GM12878 (cell line): ENCODE data around the gene RBPMS2. TPM values are rescaled to one million over a fixed set of nuclear protein-coding genes. Genes with fewer than 3 reads are reported as not detected.

Experiments used
- ATAC-seq: fragments of 200-7000 bp; cut with Tn5 transposase; 3 replicates; pipeline ENCODE4 v1.9.1; 2020; ENCODE audit warnings: mild to moderate bottlenecking, moderate library complexity
- BruUV-seq: library from RNA; stranded (reverse); fragments of 400-500 nt; replicated peaks from 2 replicates; lab custom pipeline; 2021; lab: Mats Ljungman, UMichigan
- CTCF ChIA-PET: fragments of 300-600 bp; sonication (Branson Sonifier 250); formaldehyde crosslinking; extraction: SDS; loops from one replicate; lab custom pipeline; 2021; ENCODE audit warnings: inconsistent platforms; lab: Yijun Ruan, JAX
- POLR2A ChIA-PET: fragments of 350-600 bp; formaldehyde crosslinking; extraction: SDS; loops from one replicate; lab custom pipeline; 2021; ENCODE audit warnings: inconsistent platforms; lab: Charles Lee
- RAD21 ChIA-PET: fragments of 300-600 bp; sonication (Branson Sonifier 250); formaldehyde crosslinking; loops from one replicate; lab custom pipeline; 2023; ENCODE audit warnings: antibody characterized with exemption; ENCODE audit not compliant: unreplicated experiment; lab: Charles Lee
- SMC1A ChIA-PET: fragments of 300-600 bp; sonication (Branson Sonifier 250); formaldehyde crosslinking; loops from one replicate; lab custom pipeline; 2023; ENCODE audit not compliant: unreplicated experiment, uncharacterized antibody; lab: Charles Lee
- DNase-seq: peaks from one replicate; pipeline ENCODE4 v3.0.0-alpha.2; 2011; ENCODE audit warnings: low read depth, low spot score
- FAIRE-seq: peaks from 3 replicates; lab custom pipeline; 2011; peaks lifted over from hg19 to GRCh38; lab: Jason Lieb, UNC
- H2AFZ ChIP-seq: 2 replicates; pipeline ENCODE4 v1.6.0; 2011; ENCODE audit warnings: low read depth, low read length, control low read depth; ENCODE audit not compliant: control insufficient read depth
- H3K27ac ChIP-seq: 2 replicates; pipeline ENCODE4 v1.5.1; 2011; ENCODE audit warnings: control low read depth; ENCODE audit not compliant: control insufficient read depth, insufficient read depth
- H3K27me3 ChIP-seq, 2 experiments: replicated peaks in 1 of 2; 2 replicates each; pipeline versions ENCODE4 v1.6.0 to v1.6.1; 2011; ENCODE audit warnings: low read length in 1 of 2; ENCODE audit not compliant: control insufficient read depth in 2 of 2, insufficient read depth in 2 of 2
- H3K36me3 ChIP-seq, 2 experiments: 2 replicates each; pipeline ENCODE4 v1.5.1; 2011; ENCODE audit warnings: low read length in 1 of 2; ENCODE audit not compliant: control insufficient read depth in 2 of 2, insufficient read depth in 2 of 2
- H3K4me1 ChIP-seq: 2 replicates; pipeline ENCODE4 v1.6.1; 2011; ENCODE audit warnings: mild to moderate bottlenecking, low read length, moderate library complexity, mixed read lengths; ENCODE audit not compliant: control insufficient read depth, insufficient read depth
- H3K4me2 ChIP-seq: 2 replicates; pipeline ENCODE4 v1.6.0; 2011; ENCODE audit warnings: control low read depth; ENCODE audit not compliant: control insufficient read depth, insufficient read depth
- H3K4me3 ChIP-seq: fragments of 200-600 bp; sonication (generic); 2 replicates; pipeline ENCODE4 v1.5.1; 2016
- H3K79me2 ChIP-seq: 2 replicates; pipeline ENCODE4 v1.6.0; 2011; ENCODE audit warnings: low read length; ENCODE audit not compliant: control insufficient read depth, insufficient read depth
- H3K9ac ChIP-seq: 2 replicates; pipeline ENCODE4 v1.8.0; 2011; ENCODE audit warnings: low read length, control low read depth, mixed read lengths; ENCODE audit not compliant: control insufficient read depth, insufficient read depth
- H3K9me3 ChIP-seq: replicated peaks from 3 replicates; pipeline ENCODE4 v1.5.1; 2011; ENCODE audit warnings: mild to moderate bottlenecking, low read length; ENCODE audit not compliant: control insufficient read depth, insufficient read depth
- H4K20me1 ChIP-seq: 2 replicates; pipeline ENCODE4 v1.6.0; 2011; ENCODE audit not compliant: control insufficient read depth, insufficient read depth
- BACH1 ChIP-seq: fragments of 450-650 bp; IDR thresholded peaks from 2 replicates; pipeline ENCODE4 v1.6.1; 2017; ENCODE audit warnings: mild to moderate bottlenecking, borderline replicate concordance
- CEBPZ ChIP-seq: fragments of 150-350 bp; IDR thresholded peaks from 2 replicates; pipeline ENCODE4 v1.6.1; 2016; ENCODE audit warnings: low read depth, low read length
- CTCF ChIP-seq, 3 experiments: IDR thresholded peaks in 2 of 3; conservative IDR thresholded peaks in 1 of 3; 2 replicates each; pipeline ENCODE4 v1.5.1; 2011; ENCODE audit warnings: low read depth in 3 of 3, low read length in 3 of 3, mild to moderate bottlenecking in 3 of 3, control low read depth in 2 of 3, moderate library complexity in 2 of 3, inconsistent platforms in 1 of 3, mixed read lengths in 1 of 3; ENCODE audit not compliant: control insufficient read depth in 2 of 3, insufficient read depth in 1 of 3; ENCODE audit errors: extremely low read depth in 1 of 3
- HCFC1 ChIP-seq: fragments of 150-350 bp; IDR thresholded peaks from 2 replicates; pipeline ENCODE4 v1.6.1; 2014; ENCODE audit warnings: low read length
- IRF4 ChIP-seq: IDR thresholded peaks from 2 replicates; pipeline ENCODE4 v1.6.1; 2011; ENCODE audit warnings: low read depth, low read length
- LARP7 ChIP-seq: fragments of 450-650 bp; IDR thresholded peaks from 2 replicates; pipeline ENCODE4 v1.6.1; 2017; ENCODE audit warnings: mild to moderate bottlenecking
- MYC ChIP-seq: IDR thresholded peaks from 2 replicates; pipeline ENCODE4 v1.6.1; 2011; ENCODE audit warnings: mild to moderate bottlenecking, low read length, moderate library complexity, inconsistent platforms; ENCODE audit not compliant: insufficient read depth, insufficient replicate concordance, insufficient read length, severe bottlenecking
- POLR2AphosphoS5 ChIP-seq: IDR thresholded peaks from 2 replicates; pipeline ENCODE4 v1.6.1; 2011; ENCODE audit warnings: mild to moderate bottlenecking, low read length, inconsistent platforms
- RELA ChIP-seq: fragments of 450-650 bp; IDR thresholded peaks from 2 replicates; pipeline ENCODE4 v1.8.0; 2014; ENCODE audit warnings: borderline replicate concordance; ENCODE audit not compliant: partially characterized antibody
- RFX5 ChIP-seq: IDR thresholded peaks from 2 replicates; pipeline ENCODE4 v1.6.1; 2011; ENCODE audit warnings: low read depth, low read length, improper control_type of control experiment
- STAT3 ChIP-seq: IDR thresholded peaks from 2 replicates; pipeline ENCODE4 v1.6.1; 2011; ENCODE audit warnings: low read depth, low read length, improper control_type of control experiment
- ZNF622 ChIP-seq: fragments of 450-650 bp; IDR thresholded peaks from 2 replicates; pipeline ENCODE4 v1.6.1; 2017; ENCODE audit warnings: mild to moderate bottlenecking, inconsistent platforms
- ZNF687 ChIP-seq: fragments of 450-650 bp; IDR thresholded peaks from 2 replicates; pipeline ENCODE4 v1.6.1; 2017; ENCODE audit warnings: mild to moderate bottlenecking, moderate library complexity
- WGBS: methylation state at CpG from one replicate; pipeline ENCODE4 v1.1.6; 2016; ENCODE audit warnings: low lambda C conversion rate; ENCODE audit not compliant: insufficient replicate concordance, insufficient coverage; ENCODE audit errors: missing lambda C conversion rate; 5-methylcytosine and 5-hydroxymethylcytosine counted together
- in situ Hi-C: fragments of 300-500 bp; cut with MboI; formaldehyde crosslinking; loops from 9 replicates; pipeline ENCODE4 v1.14.3; 2018; ENCODE audit warnings: mixed read lengths
- intact Hi-C: fragments of 100-400 bp; cut with micrococcal nuclease; formaldehyde crosslinking; loops from one replicate; pipeline ENCODE4 v1.14.2; 2022; ENCODE audit not compliant: unreplicated experiment
- polyA plus RNA-seq, 11 experiments: library from polyadenylated mRNA; depleted of rRNA in 4 of 11; unstranded in 6 of 11; stranded (reverse) in 5 of 11; fragments of >200 nt; fragmentation: Nextera tagmentation in 4 of 11; fragmentation: Illumina TruSeq in 1 of 11; extraction: Ambion mirVana in 4 of 11; extraction: Trizol in 1 of 11; gene quantifications; 1 replicate in 1 of 11; 2 replicates in 10 of 11; pipeline versions ENCODE4 v1.2.1 to v1.2.3, GENCODE V29; 2011 to 2016; ENCODE audit warnings: inconsistent platforms in 2 of 11, missing spikeins in 2 of 11, low read depth in 1 of 11
- total RNA-seq, 4 experiments: library from RNA; depleted of rRNA in 3 of 4; stranded (reverse); fragments of >200 nt in 3 of 4; fragmentation: Illumina TruSeq in 1 of 4; extraction: Trizol in 1 of 4; gene quantifications; 2 replicates each; pipeline versions ENCODE4 v1.2.1 to v1.2.3, GENCODE V29; 2013 to 2021

Gene RBPMS2
- total and polyA plus RNA-seq, 10 of the 15 experiments (the other 5 are each of a cell fraction or from before 2014, with no cell fraction given): 0.06 to 0.31 (median 0.19) TPM; not detected in 3

GRCh38 chr15:64702816-64703631 lies 72.4 kb downstream of the RBPMS2 start:
- ChIA-PET RAD21 (interaction anchor here (1.5 kb wide), 1 partner anchor 25 kb away, joined by 3 read pairs; no protein-coding TSS in a partner anchor), POLR2A (interaction anchor here (1.6 kb wide), 1 partner anchor 8 kb away, joined by 3 read pairs; no protein-coding TSS in a partner anchor), SMC1A (interaction anchor here (0.7 kb wide), 1 partner anchor 25 kb away, joined by 3 read pairs; no protein-coding TSS in a partner anchor), CTCF (interaction anchor here (1.2 to 1.4 kb wide), 2 partner anchors 25 to 50 kb away, joined by 3 to 4 read pairs; no protein-coding TSS in a partner anchor)
- H3K4me1 ChIP-seq: peaks cover 20% of the 10 kb centered on the region
- DNase-seq: peak; percentile 68
- H3K36me3 ChIP-seq: no peaks in the 10 kb centered on the region
- in situ Hi-C loops: no loop called here
- WGBS: under 1% methylated on average over 44 of the region's 62 CpGs
- H3K9ac ChIP-seq: peak overlapping the region; percentile 92
- intact Hi-C loops: no loop called here
- H3K9me3 ChIP-seq: no peaks in the 10 kb centered on the region
- peaks cover 3% of the 10 kb centered on the region; the same call in 1 of the 2 replicates for H4K20me1 ChIP-seq
- peak overlapping the region; percentile 84 for H3K4me2 ChIP-seq
- H3K4me3 ChIP-seq: peak overlapping the region; percentile 94
- peak; percentile 72 for FAIRE-seq
- BruUV-seq: no TSS peak
- ATAC-seq: peak; percentile 93
- H2AFZ ChIP-seq: peak overlapping the region; percentile 96
- peaks cover 45% of the 10 kb centered on the region for H3K79me2 ChIP-seq
- H3K27me3 ChIP-seq: no peaks in the 10 kb centered on the region
- H3K27ac ChIP-seq: peak overlapping the region; percentile 84
- TF ChIP-seq BACH1 (0 out of 2 replicates have a peak, but pooled peaks have one; percentile 57), CEBPZ (no peak), CTCF (IDR thresholded peaks at IDR 0.05 in 2 of 3, conservative IDR thresholded peaks at IDR 0.05 in 1 of 3; ENCODE audit: control insufficient read depth in 2 of 3, extremely low read depth in 1 of 3, insufficient read depth in 1 of 3, low read depth in 3 of 3, low read length in 3 of 3) (no peak), RFX5 (no peak), POLR2AphosphoS5 (peak; percentile 85), STAT3 (no peak), ZNF622 (no peak), LARP7 (peak; percentile 30; the same call in 1 of the 2 replicates), IRF4 (no peak), RELA (no peak), HCFC1 (peak; percentile 35; the same call in 1 of the 2 replicates), MYC (no peak), ZNF687 (peak; percentile 73; the same call in 1 of the 2 replicates)
